ENCODE results near the gene CASZ1.

DNA sequence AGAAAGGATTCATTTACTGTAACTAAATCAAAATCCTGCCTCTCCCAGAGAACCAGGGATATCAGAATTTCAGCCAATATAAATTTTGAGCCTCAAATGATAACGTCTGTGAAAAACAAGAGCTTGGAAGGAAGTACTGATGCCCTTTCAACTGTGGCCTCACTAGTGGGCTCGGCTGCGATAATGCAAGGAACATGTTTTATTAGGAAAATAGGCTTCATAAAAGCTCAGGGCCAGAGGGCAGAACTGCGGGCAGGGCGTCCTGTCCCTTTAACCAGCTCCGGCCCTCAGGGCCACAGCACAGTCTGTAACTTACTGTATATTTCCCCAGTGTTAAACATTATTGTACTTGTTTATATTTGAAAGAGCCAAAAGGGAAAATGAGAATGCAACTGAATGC, 199.7 kb downstream of the CASZ1 start:
- TF ChIP-seq, protein P1, sequence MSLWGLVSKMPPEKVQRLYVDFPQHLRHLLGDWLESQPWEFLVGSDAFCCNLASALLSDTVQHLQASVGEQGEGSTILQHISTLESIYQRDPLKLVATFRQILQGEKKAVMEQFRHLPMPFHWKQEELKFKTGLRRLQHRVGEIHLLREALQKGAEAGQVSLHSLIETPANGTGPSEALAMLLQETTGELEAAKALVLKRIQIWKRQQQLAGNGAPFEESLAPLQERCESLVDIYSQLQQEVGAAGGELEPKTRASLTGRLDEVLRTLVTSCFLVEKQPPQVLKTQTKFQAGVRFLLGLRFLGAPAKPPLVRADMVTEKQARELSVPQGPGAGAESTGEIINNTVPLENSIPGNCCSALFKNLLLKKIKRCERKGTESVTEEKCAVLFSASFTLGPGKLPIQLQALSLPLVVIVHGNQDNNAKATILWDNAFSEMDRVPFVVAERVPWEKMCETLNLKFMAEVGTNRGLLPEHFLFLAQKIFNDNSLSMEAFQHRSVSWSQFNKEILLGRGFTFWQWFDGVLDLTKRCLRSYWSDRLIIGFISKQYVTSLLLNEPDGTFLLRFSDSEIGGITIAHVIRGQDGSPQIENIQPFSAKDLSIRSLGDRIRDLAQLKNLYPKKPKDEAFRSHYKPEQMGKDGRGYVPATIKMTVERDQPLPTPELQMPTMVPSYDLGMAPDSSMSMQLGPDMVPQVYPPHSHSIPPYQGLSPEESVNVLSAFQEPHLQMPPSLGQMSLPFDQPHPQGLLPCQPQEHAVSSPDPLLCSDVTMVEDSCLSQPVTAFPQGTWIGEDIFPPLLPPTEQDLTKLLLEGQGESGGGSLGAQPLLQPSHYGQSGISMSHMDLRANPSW (CRISPR knock-in tag; conservative IDR thresholded peaks at IDR 0.05; ENCODE audit: low read depth) = no peak
- TF ChIP-seq, protein P2, sequence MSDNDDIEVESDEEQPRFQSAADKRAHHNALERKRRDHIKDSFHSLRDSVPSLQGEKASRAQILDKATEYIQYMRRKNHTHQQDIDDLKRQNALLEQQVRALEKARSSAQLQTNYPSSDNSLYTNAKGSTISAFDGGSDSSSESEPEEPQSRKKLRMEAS (CRISPR knock-in tag; IDR thresholded peaks at IDR 0.05) = no peak
- TF ChIP-seq, protein P3, sequence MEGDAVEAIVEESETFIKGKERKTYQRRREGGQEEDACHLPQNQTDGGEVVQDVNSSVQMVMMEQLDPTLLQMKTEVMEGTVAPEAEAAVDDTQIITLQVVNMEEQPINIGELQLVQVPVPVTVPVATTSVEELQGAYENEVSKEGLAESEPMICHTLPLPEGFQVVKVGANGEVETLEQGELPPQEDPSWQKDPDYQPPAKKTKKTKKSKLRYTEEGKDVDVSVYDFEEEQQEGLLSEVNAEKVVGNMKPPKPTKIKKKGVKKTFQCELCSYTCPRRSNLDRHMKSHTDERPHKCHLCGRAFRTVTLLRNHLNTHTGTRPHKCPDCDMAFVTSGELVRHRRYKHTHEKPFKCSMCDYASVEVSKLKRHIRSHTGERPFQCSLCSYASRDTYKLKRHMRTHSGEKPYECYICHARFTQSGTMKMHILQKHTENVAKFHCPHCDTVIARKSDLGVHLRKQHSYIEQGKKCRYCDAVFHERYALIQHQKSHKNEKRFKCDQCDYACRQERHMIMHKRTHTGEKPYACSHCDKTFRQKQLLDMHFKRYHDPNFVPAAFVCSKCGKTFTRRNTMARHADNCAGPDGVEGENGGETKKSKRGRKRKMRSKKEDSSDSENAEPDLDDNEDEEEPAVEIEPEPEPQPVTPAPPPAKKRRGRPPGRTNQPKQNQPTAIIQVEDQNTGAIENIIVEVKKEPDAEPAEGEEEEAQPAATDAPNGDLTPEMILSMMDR (IDR thresholded peaks at IDR 0.05) = no peak
- TF ChIP-seq MYBL2 (CRISPR knock-in tag; IDR thresholded peaks at IDR 0.05) (no peak), ZNF219 (CRISPR knock-in tag; IDR thresholded peaks at IDR 0.05; ENCODE audit: borderline replicate concordance) (no peak), NFYB (CRISPR knock-in tag; conservative IDR thresholded peaks at IDR 0.05; ENCODE audit: low read depth) (no peak), RORB (CRISPR knock-in tag; IDR thresholded peaks at IDR 0.05) (no peak), ESRRA (CRISPR knock-in tag; IDR thresholded peaks at IDR 0.05; ENCODE audit: borderline replicate concordance) (no peak), SMAD4 (CRISPR knock-in tag; IDR thresholded peaks at IDR 0.05) (no peak), SP1 (CRISPR knock-in tag; conservative IDR thresholded peaks at IDR 0.05) (no peak)
- TF ChIP-seq, protein P4, sequence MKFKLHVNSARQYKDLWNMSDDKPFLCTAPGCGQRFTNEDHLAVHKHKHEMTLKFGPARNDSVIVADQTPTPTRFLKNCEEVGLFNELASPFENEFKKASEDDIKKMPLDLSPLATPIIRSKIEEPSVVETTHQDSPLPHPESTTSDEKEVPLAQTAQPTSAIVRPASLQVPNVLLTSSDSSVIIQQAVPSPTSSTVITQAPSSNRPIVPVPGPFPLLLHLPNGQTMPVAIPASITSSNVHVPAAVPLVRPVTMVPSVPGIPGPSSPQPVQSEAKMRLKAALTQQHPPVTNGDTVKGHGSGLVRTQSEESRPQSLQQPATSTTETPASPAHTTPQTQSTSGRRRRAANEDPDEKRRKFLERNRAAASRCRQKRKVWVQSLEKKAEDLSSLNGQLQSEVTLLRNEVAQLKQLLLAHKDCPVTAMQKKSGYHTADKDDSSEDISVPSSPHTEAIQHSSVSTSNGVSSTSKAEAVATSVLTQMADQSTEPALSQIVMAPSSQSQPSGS (CRISPR knock-in tag; IDR thresholded peaks at IDR 0.05; ENCODE audit: borderline replicate concordance, low read depth) = no peak

All from WTC11 (cell line).